AG04450 (cell line): Measurements from ENCODE around the gene SH3BP5L. TPM values are rescaled to one million over a fixed set of nuclear protein-coding genes. Genes with fewer than 3 reads are reported as not detected.
"Not testable (repeated sequence)": the region's sequence is repeated elsewhere in the genome, so short reads cannot be mapped to it uniquely, and the experiment has no call there.

Experiments used
- CTCF ChIA-PET: fragments of 300-600, 350-600 bp; formaldehyde crosslinking; extraction: SDS; loops from one replicate; lab custom pipeline; 2022; ENCODE audit warnings: antibody characterized with exemption, inconsistent platforms; lab: Charles Lee
- POLR2A ChIA-PET: fragments of 350-600 bp; formaldehyde crosslinking; extraction: SDS; loops from one replicate; lab custom pipeline; 2021; ENCODE audit warnings: antibody characterized with exemption, inconsistent platforms; lab: Yijun Ruan, JAX
- DNase-seq: peaks from one replicate; pipeline ENCODE4 v3.0.0-alpha.2; 2011; ENCODE audit warnings: low read depth, low spot score
- H3K27ac ChIP-seq: one replicate; pipeline ENCODE4 v1.5.1; 2012; ENCODE audit warnings: low read depth, low read length, control low read depth
- H3K27me3 ChIP-seq: one replicate; pipeline ENCODE4 v1.6.0; 2012; ENCODE audit warnings: low read length; ENCODE audit not compliant: control insufficient read depth, insufficient read depth
- H3K4me3 ChIP-seq: 2 replicates; pipeline ENCODE4 v1.5.1; 2011; ENCODE audit warnings: mild to moderate bottlenecking, low read depth, low read length, control low read depth
- H3K9me3 ChIP-seq: 2 replicates; pipeline ENCODE4 v1.5.1; 2012; ENCODE audit warnings: low read length; ENCODE audit not compliant: control insufficient read depth, insufficient read depth
- CTCF ChIP-seq: IDR thresholded peaks from 2 replicates; pipeline ENCODE4 v1.5.1; 2011; ENCODE audit warnings: low read depth, low read length, control low read depth, inconsistent platforms
- polyA plus RNA-seq: library from polyadenylated mRNA; depleted of rRNA; stranded (reverse); fragments of >200 nt; gene quantifications from 2 replicates; pipeline ENCODE4 v1.2.3, GENCODE V29; 2011

Gene SH3BP5L
- polyA plus RNA-seq, 1 experiment, result 15.3 TPM

- CTCF ChIA-PET, result no interaction called here
- H3K9me3 ChIP-seq, result no peaks in the 10 kb centered on the region
- POLR2A ChIA-PET, result no interaction called here
- no peak overlapping the region for H3K27ac ChIP-seq
- no peaks in the 10 kb centered on the region for H3K27me3 ChIP-seq
- H3K4me3 ChIP-seq, result no peak overlapping the region
- no peak for TF ChIP-seq CTCF
- no peak for DNase-seq
These were observed 34.7 kb downstream of the SH3BP5L start for GRCh38 chr1:248791010-248791409.

GRCh38 chr1:248790456-248790855, 35.3 kb downstream of the SH3BP5L start:
- no peak for DNase-seq
- ChIA-PET CTCF (no interaction called here), POLR2A (no interaction called here)
- Histone ChIP-seq H3K27ac (no peak overlapping the region), H3K9me3 (no peaks in the 10 kb centered on the region), H3K4me3 (no peak overlapping the region), H3K27me3 (no peaks in the 10 kb centered on the region)
- TF ChIP-seq CTCF, result no peak

GRCh38 chr1:248789337-248789736, 36.4 kb downstream of the SH3BP5L start:
- POLR2A ChIA-PET, H3K27ac ChIP-seq, DNase-seq, H3K9me3 ChIP-seq, CTCF ChIA-PET, H3K27me3 ChIP-seq, H3K4me3 ChIP-seq: not testable (repeated sequence)

GRCh38 chr1:248788327-248788726, 37.4 kb downstream of the SH3BP5L start:
- ChIA-PET POLR2A (no interaction called here), CTCF (no interaction called here)

GRCh38 chr1:248787430-248787829, 38.3 kb downstream of the SH3BP5L start:
- TF ChIP-seq CTCF, result no peak

More at GRCh38 chr1:248788327-248788726, 37.4 kb downstream of the SH3BP5L start:
- DNase-seq, result no peak
- H3K9me3 ChIP-seq, result peaks cover 4% of the 10 kb centered on the region; the same call in 1 of the 2 replicates
- H3K27ac ChIP-seq, result no peak overlapping the region
- H3K27me3 ChIP-seq, result no peaks in the 10 kb centered on the region
- H3K4me3 ChIP-seq, result no peak overlapping the region
- TF ChIP-seq CTCF, result no peak

GRCh38 chr1:248786156-248786555, 39.6 kb downstream of the SH3BP5L start:
- no peak overlapping the region for H3K27ac ChIP-seq
- no peak overlapping the region for H3K4me3 ChIP-seq
- H3K9me3 ChIP-seq, result peaks cover 4% of the 10 kb centered on the region; the same call in 1 of the 2 replicates
- no peak for DNase-seq
- no peaks in the 10 kb centered on the region for H3K27me3 ChIP-seq
- ChIA-PET POLR2A (no interaction called here), CTCF (no interaction called here)
- no peak for TF ChIP-seq CTCF

More at GRCh38 chr1:248787430-248787829, 38.3 kb downstream of the SH3BP5L start:
- Histone ChIP-seq H3K4me3 (no peak overlapping the region), H3K27me3 (no peaks in the 10 kb centered on the region), H3K27ac (no peak overlapping the region), H3K9me3 (peaks cover 4% of the 10 kb centered on the region; the same call in 1 of the 2 replicates)
- ChIA-PET POLR2A (no interaction called here), CTCF (no interaction called here)
- no peak for DNase-seq
